DOHH2 (cell line): ENCODE measurements around the gene GTSF1L.

Experiments used
- H3F3A ChIP-seq: fragments of 200-600 bp; sonication (generic), shearing (Covaris generic); 2 replicates; pipeline ENCODE4 v1.6.0; 2016; ENCODE audit warnings: antibody characterized with exemption, mild to moderate bottlenecking; ENCODE audit not compliant: control insufficient read depth, insufficient read depth
- H3K27ac ChIP-seq: fragments of 200-600 bp; sonication (generic); 2 replicates; pipeline ENCODE4 v1.5.1; 2014; ENCODE audit warnings: low read depth, mild to moderate bottlenecking, low read length, moderate library complexity
- H3K27me3 ChIP-seq: fragments of 200-600 bp; sonication (generic); 2 replicates; pipeline ENCODE4 v1.6.1; 2014; ENCODE audit warnings: mild to moderate bottlenecking, low read length, mixed read lengths; ENCODE audit not compliant: control insufficient read depth
- H3K36me3 ChIP-seq: fragments of 200-600 bp; sonication (generic); 2 replicates; pipeline ENCODE4 v1.6.1; 2014; ENCODE audit warnings: mild to moderate bottlenecking, low read length, moderate library complexity, mixed read lengths; ENCODE audit not compliant: control insufficient read depth
- H3K4me1 ChIP-seq: fragments of 200-600 bp; sonication (generic); 2 replicates; pipeline ENCODE4 v1.6.1; 2014; ENCODE audit warnings: mild to moderate bottlenecking, low read length, mixed read lengths; ENCODE audit not compliant: control insufficient read depth
- H3K4me2 ChIP-seq: fragments of 200-600 bp; sonication (generic); 2 replicates; pipeline ENCODE4 v1.6.0; 2014; ENCODE audit warnings: mild to moderate bottlenecking, low read length, moderate library complexity
- H3K4me3 ChIP-seq: fragments of 200-600 bp; sonication (generic); 2 replicates; pipeline ENCODE4 v1.5.1; 2014; ENCODE audit warnings: mild to moderate bottlenecking, low read length, mixed read lengths
- H3K79me2 ChIP-seq: fragments of 200-600 bp; sonication (generic); 2 replicates; pipeline ENCODE4 v1.6.1; 2014; ENCODE audit warnings: mild to moderate bottlenecking, low read length, mixed read lengths; ENCODE audit not compliant: control insufficient read depth
- H3K9me2 ChIP-seq: fragments of 200-600 bp; sonication (generic); replicated peaks from 2 replicates; pipeline ENCODE4 v1.6.1; 2014; ENCODE audit warnings: mild to moderate bottlenecking, low read length, mixed read lengths; ENCODE audit not compliant: control insufficient read depth
- H3K9me3 ChIP-seq: fragments of 200-600 bp; sonication (generic); 2 replicates; pipeline ENCODE4 v1.6.1; 2014; ENCODE audit warnings: antibody characterized with exemption, low read length, mixed read lengths; ENCODE audit not compliant: control insufficient read depth, insufficient read depth
- H4K20me1 ChIP-seq: fragments of 200-600 bp; sonication (generic); 2 replicates; pipeline ENCODE4 v1.6.0; 2014; ENCODE audit warnings: low read depth, mild to moderate bottlenecking, antibody characterized with exemption, low read length, moderate library complexity; ENCODE audit not compliant: control insufficient read depth, insufficient read depth
- CTCF ChIP-seq: fragments of 200-600 bp; sonication (generic); IDR thresholded peaks from one replicate; pipeline ENCODE4 v1.5.1; 2014; ENCODE audit warnings: antibody characterized with exemption, mild to moderate bottlenecking, low read depth, low read length; ENCODE audit not compliant: poor library complexity, severe bottlenecking
- EZH2phosphoT487 ChIP-seq: fragments of 200-600 bp; sonication (generic); IDR thresholded peaks from 2 replicates; pipeline ENCODE4 v1.6.1; 2017; ENCODE audit warnings: borderline replicate concordance, mild to moderate bottlenecking, antibody characterized with exemption, low read length, moderate library complexity, mixed read lengths

Gene GTSF1L

DNA sequence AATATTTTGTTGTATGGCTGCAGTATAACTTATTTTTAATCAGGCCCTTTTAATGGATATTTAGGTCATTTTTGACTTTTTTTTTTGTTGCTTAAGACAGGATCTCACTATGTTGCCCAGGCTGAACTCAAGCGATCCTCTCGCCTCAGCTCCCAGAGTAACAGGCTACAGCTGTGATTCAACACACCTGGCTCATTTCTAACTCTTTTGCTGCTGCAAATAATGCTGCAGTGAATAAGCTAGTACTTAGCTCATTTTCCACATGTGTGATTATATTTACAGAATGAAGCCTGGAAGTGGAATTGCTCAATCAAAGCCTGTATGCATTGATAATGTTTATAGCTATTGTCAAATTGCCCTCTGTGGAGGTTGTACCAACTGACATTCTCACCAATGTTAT lies 1.1 kb downstream of the GTSF1L start:
- TF ChIP-seq CTCF (no peak), EZH2phosphoT487 (no peak)
- no peak overlapping the region for H3K4me2 ChIP-seq
- H3F3A ChIP-seq = peaks cover 9% of the 10 kb centered on the region
- peaks cover 68% of the 10 kb centered on the region for H3K4me1 ChIP-seq
- no peak overlapping the region for H3K27ac ChIP-seq
- no peaks in the 10 kb centered on the region for H3K9me2 ChIP-seq
- no peaks in the 10 kb centered on the region for H3K9me3 ChIP-seq
- no peak overlapping the region for H3K4me3 ChIP-seq
- no peaks in the 10 kb centered on the region for H3K79me2 ChIP-seq
- H3K36me3 ChIP-seq = no peaks in the 10 kb centered on the region
- no peaks in the 10 kb centered on the region for H4K20me1 ChIP-seq
- no peaks in the 10 kb centered on the region for H3K27me3 ChIP-seq

DNA sequence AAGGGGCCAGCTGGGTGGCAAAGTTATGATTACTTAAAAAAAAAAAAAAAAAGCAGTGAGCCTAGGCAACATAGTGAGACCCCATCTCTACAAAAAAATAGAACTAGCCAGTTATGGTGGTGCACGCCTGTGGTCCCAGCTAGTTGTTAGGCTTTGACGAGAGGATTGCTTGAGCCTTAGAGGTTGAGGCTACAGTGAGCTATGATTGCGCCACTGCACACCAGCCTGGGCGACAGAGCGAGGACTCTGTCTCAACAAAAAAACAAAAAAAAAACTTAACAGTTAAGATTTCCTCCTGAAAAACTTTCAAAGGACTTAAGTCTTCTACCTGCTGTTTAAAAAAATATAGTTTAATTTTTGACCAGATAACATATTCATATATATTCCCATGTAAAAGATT lies 2.4 kb downstream of the GTSF1L start:
- Histone ChIP-seq H3K9me3 (no peaks in the 10 kb centered on the region), H3K27ac (no peak overlapping the region), H4K20me1 (no peaks in the 10 kb centered on the region), H3K27me3 (no peaks in the 10 kb centered on the region), H3K4me3 (no peak overlapping the region), H3F3A (peaks cover 9% of the 10 kb centered on the region), H3K79me2 (no peaks in the 10 kb centered on the region), H3K4me1 (peaks cover 76% of the 10 kb centered on the region), H3K9me2 (no peaks in the 10 kb centered on the region), H3K36me3 (peaks cover 6% of the 10 kb centered on the region; the same call in 1 of the 2 replicates), H3K4me2 (0 out of 2 replicates have a peak overlapping the region, but pooled peaks have one; percentile 7)
- no peak for TF ChIP-seq CTCF
- TF ChIP-seq EZH2phosphoT487 = no peak

DNA sequence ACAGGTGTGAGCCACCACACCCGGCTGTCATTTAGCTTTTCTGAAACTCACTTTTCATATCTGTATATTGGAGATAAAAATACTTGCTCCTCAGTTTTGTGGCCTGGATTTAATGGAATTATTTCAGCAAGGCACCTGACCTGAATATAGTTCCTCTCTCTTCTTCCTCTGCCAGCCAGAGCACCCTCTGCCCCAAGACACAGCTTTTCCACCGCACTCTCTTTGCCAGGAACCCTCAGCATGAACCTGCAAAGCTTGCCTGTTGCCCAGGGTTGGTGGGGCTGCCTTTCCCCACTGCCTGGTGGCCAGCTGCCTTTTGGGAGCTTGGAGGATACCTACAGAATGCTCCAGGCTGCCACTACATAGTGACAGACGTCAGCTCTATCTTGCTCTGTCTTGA lies 3.1 kb downstream of the GTSF1L start:
- H3K27me3 ChIP-seq = no peaks in the 10 kb centered on the region
- H3K4me1 ChIP-seq = peaks cover 70% of the 10 kb centered on the region
- H3K36me3 ChIP-seq = peaks cover 11% of the 10 kb centered on the region
- no peak overlapping the region for H3K27ac ChIP-seq
- H4K20me1 ChIP-seq = no peaks in the 10 kb centered on the region
- H3K4me2 ChIP-seq = peak overlapping the region; percentile 27
- H3K9me2 ChIP-seq = no peaks in the 10 kb centered on the region
- TF ChIP-seq EZH2phosphoT487 (no peak), CTCF (no peak)
- peaks cover 9% of the 10 kb centered on the region for H3F3A ChIP-seq
- H3K4me3 ChIP-seq = no peak overlapping the region
- no peaks in the 10 kb centered on the region for H3K79me2 ChIP-seq
- H3K9me3 ChIP-seq = no peaks in the 10 kb centered on the region
